Suprapubic skin (tissue), 4 donors: Measurements from ENCODE around the gene PCDH10. TPM values are rescaled to one million over a fixed set of nuclear protein-coding genes. Genes with fewer than 3 reads are reported as not detected.

Experiments used
- DNase-seq, 2 donors: peaks; one replicate each; pipeline ENCODE4 v3.0.0-alpha.2; 2019; ENCODE audit warnings: low spot score in 2 of 2
- H3K27ac ChIP-seq: fragments of 200-600 bp; sonication (generic); one replicate; pipeline ENCODE4 v1.5.1; 2019
- H3K27me3 ChIP-seq: fragments of 200-600 bp; sonication (generic); one replicate; pipeline ENCODE4 v1.5.1; 2019
- H3K36me3 ChIP-seq: fragments of 200-600 bp; sonication (generic); one replicate; pipeline ENCODE4 v1.5.1; 2019
- H3K4me1 ChIP-seq: fragments of 200-600 bp; sonication (generic); one replicate; pipeline ENCODE4 v1.5.1; 2019
- H3K4me3 ChIP-seq: fragments of 200-600 bp; sonication (generic); one replicate; pipeline ENCODE4 v1.5.1; 2019; ENCODE audit warnings: mild to moderate bottlenecking
- H3K9me3 ChIP-seq: fragments of 200-600 bp; sonication (generic); one replicate; pipeline ENCODE4 v1.5.1; 2019
- CTCF ChIP-seq, 2 donors: fragments of 200-600 bp in 1 of 2; fragments of 450-650 bp in 1 of 2; sonication (generic) in 1 of 2; IDR thresholded peaks; one replicate each; pipeline ENCODE4 v1.5.1; 2016 to 2019; ENCODE audit warnings: antibody characterized with exemption in 2 of 2, mild to moderate bottlenecking in 1 of 2, moderate library complexity in 1 of 2
- EP300 ChIP-seq: sonication (generic); formaldehyde crosslinking; IDR thresholded peaks from one replicate; pipeline ENCODE4 v1.6.1; 2017; ENCODE audit warnings: antibody characterized with exemption
- POLR2A ChIP-seq, 2 donors: fragments of 450-650 bp; IDR thresholded peaks; one replicate each; pipeline ENCODE4 v1.6.1; 2017; ENCODE audit warnings: antibody characterized with exemption in 2 of 2, mild to moderate bottlenecking in 2 of 2, moderate library complexity in 2 of 2
- POLR2AphosphoS5 ChIP-seq, 3 donors: sonication (generic); formaldehyde crosslinking; IDR thresholded peaks; one replicate each; pipeline ENCODE4 v1.6.1; 2017; ENCODE audit warnings: antibody characterized with exemption in 3 of 3
- WGBS: methylation state at CpG from one replicate; pipeline ENCODE4 v1.1.5; 2018; 5-methylcytosine and 5-hydroxymethylcytosine counted together
- total RNA-seq, 4 donors: library from RNA; depleted of rRNA; stranded (reverse); fragments of >200 nt; gene quantifications; one replicate each; pipeline ENCODE4 v1.1.0, GENCODE V29; 2016

The PCDH10 gene
- total RNA-seq, 4 donors from 2014 or later = 0.13 to 0.76 (median 0.68) TPM; not detected in 1

DNA sequence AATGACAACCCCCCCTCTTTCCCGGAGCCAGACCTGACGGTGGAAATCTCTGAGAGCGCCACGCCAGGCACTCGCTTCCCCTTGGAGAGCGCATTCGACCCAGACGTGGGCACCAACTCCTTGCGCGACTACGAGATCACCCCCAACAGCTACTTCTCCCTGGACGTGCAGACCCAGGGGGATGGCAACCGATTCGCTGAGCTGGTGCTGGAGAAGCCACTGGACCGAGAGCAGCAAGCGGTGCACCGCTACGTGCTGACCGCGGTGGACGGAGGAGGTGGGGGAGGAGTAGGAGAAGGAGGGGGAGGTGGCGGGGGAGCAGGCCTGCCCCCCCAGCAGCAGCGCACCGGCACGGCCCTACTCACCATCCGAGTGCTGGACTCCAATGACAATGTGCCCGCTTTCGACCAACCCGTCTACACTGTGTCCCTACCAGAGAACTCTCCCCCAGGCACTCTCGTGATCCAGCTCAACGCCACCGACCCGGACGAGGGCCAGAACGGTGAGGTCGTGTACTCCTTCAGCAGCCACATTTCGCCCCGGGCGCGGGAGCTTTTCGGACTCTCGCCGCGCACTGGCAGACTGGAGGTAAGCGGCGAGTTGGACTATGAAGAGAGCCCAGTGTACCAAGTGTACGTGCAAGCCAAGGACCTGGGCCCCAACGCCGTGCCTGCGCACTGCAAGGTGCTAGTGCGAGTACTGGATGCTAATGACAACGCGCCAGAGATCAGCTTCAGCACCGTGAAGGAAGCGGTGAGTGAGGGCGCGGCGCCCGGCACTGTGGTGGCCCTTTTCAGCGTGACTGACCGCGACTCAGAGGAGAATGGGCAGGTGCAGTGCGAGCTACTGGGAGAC lies 1.6 kb downstream of the PCDH10 start:
- Histone ChIP-seq H3K27ac (no peak overlapping the region), H3K4me1 (peaks cover 70% of the 10 kb centered on the region), H3K9me3 (no peaks in the 10 kb centered on the region), H3K36me3 (no peaks in the 10 kb centered on the region), H3K4me3 (peak overlapping the region; percentile 47), H3K27me3 (peaks cover 83% of the 10 kb centered on the region)
- DNase-seq = no peak
- WGBS = 2% methylated on average over 27 of the region's 63 CpGs
- TF ChIP-seq EP300 (no peak), POLR2AphosphoS5 (IDR thresholded peaks at IDR 0.05) (no peak), CTCF (IDR thresholded peaks at IDR 0.05) (no peak), POLR2A (IDR thresholded peaks at IDR 0.05) (no peak)

DNA sequence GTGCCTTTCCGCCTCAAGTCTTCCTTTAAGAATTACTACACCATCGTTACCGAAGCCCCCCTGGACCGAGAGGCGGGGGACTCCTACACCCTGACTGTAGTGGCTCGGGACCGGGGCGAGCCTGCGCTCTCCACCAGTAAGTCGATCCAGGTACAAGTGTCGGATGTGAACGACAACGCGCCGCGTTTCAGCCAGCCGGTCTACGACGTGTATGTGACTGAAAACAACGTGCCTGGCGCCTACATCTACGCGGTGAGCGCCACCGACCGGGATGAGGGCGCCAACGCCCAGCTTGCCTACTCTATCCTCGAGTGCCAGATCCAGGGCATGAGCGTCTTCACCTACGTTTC lies 2.2 kb downstream of the PCDH10 start:
- H3K4me3 ChIP-seq = peak overlapping the region; percentile 47
- peaks cover 81% of the 10 kb centered on the region for H3K27me3 ChIP-seq
- no peak for DNase-seq
- peaks cover 66% of the 10 kb centered on the region for H3K4me1 ChIP-seq
- no peaks in the 10 kb centered on the region for H3K9me3 ChIP-seq
- H3K27ac ChIP-seq = no peak overlapping the region
- H3K36me3 ChIP-seq = no peaks in the 10 kb centered on the region
- TF ChIP-seq EP300 (no peak), POLR2AphosphoS5 (IDR thresholded peaks at IDR 0.05) (no peak), POLR2A (IDR thresholded peaks at IDR 0.05) (no peak), CTCF (IDR thresholded peaks at IDR 0.05) (no peak)
- WGBS = no CpG with 5 or more reads among the region's 31 CpGs

DNA sequence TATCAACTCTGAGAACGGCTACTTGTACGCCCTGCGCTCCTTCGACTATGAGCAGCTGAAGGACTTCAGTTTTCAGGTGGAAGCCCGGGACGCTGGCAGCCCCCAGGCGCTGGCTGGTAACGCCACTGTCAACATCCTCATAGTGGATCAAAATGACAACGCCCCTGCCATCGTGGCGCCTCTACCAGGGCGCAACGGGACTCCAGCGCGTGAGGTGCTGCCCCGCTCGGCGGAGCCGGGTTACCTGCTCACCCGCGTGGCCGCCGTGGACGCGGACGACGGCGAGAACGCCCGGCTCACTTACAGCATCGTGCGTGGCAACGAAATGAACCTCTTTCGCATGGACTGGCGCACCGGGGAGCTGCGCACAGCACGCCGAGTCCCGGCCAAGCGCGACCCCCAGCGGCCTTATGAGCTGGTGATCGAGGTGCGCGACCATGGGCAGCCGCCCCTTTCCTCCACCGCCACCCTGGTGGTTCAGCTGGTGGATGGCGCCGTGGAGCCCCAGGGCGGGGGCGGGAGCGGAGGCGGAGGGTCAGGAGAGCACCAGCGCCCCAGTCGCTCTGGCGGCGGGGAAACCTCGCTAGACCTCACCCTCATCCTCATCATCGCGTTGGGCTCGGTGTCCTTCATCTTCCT lies 2.7 kb downstream of the PCDH10 start:
- peaks cover 61% of the 10 kb centered on the region for H3K4me1 ChIP-seq
- peak overlapping the region; percentile 47 for H3K4me3 ChIP-seq
- no peaks in the 10 kb centered on the region for H3K36me3 ChIP-seq
- peak in 1 of 2 donors; percentile 72 for DNase-seq
- H3K27me3 ChIP-seq = peaks cover 78% of the 10 kb centered on the region
- no peak for TF ChIP-seq POLR2AphosphoS5 (IDR thresholded peaks at IDR 0.05)
- TF ChIP-seq POLR2A (IDR thresholded peaks at IDR 0.05) = no peak
- TF ChIP-seq EP300 = no peak
- no peak for TF ChIP-seq CTCF (IDR thresholded peaks at IDR 0.05)
- WGBS = under 1% methylated on average over 22 of the region's 62 CpGs
- no peak overlapping the region for H3K27ac ChIP-seq
- H3K9me3 ChIP-seq = no peaks in the 10 kb centered on the region

GRCh38 chr4:133152330-133152821 lies 3.3 kb downstream of the PCDH10 start:
- no peaks in the 10 kb centered on the region for H3K9me3 ChIP-seq
- TF ChIP-seq EP300 (no peak), CTCF (IDR thresholded peaks at IDR 0.05) (no peak), POLR2AphosphoS5 (IDR thresholded peaks at IDR 0.05) (no peak), POLR2A (IDR thresholded peaks at IDR 0.05) (no peak)
- peak overlapping the region; percentile 47 for H3K4me3 ChIP-seq
- no peaks in the 10 kb centered on the region for H3K36me3 ChIP-seq
- peaks cover 55% of the 10 kb centered on the region for H3K4me1 ChIP-seq
- H3K27ac ChIP-seq = no peak overlapping the region
- peak in 1 of 2 donors; percentile 66 for DNase-seq
- WGBS = 2% methylated on average over 7 of the region's 26 CpGs
- peaks cover 72% of the 10 kb centered on the region for H3K27me3 ChIP-seq

GRCh38 chr4:133152831-133153481 lies 3.9 kb downstream of the PCDH10 start:
- 10% methylated on average over 20 of the region's 20 CpGs for WGBS
- no peaks in the 10 kb centered on the region for H3K9me3 ChIP-seq
- peak overlapping the region; percentile 47 for H3K4me3 ChIP-seq
- H3K27ac ChIP-seq = no peak overlapping the region
- peak in 1 of 2 donors; percentile 31 for DNase-seq
- H3K27me3 ChIP-seq = peaks cover 69% of the 10 kb centered on the region
- TF ChIP-seq POLR2A (IDR thresholded peaks at IDR 0.05) = no peak
- TF ChIP-seq EP300 = no peak
- no peak for TF ChIP-seq CTCF (IDR thresholded peaks at IDR 0.05)
- TF ChIP-seq POLR2AphosphoS5 (IDR thresholded peaks at IDR 0.05) = no peak
- H3K4me1 ChIP-seq = peaks cover 50% of the 10 kb centered on the region
- H3K36me3 ChIP-seq = no peaks in the 10 kb centered on the region
